HCT116 (cell line): ENCODE measurements around the gene LHX4.

Source experiments
- CEBPB ChIP-seq: IDR thresholded peaks from 2 replicates; pipeline ENCODE4 v1.6.1; 2012; ENCODE audit warnings: low read depth
- EGR1 ChIP-seq: IDR thresholded peaks from 2 replicates; pipeline ENCODE4 v1.6.1; 2012; ENCODE audit warnings: low read depth
- EZH2 ChIP-seq: fragments of 200-600 bp; sonication (generic); IDR thresholded peaks from 2 replicates; pipeline ENCODE4 v1.6.1; 2017; ENCODE audit warnings: antibody characterized with exemption, mixed run types
- EZH2phosphoT487 ChIP-seq: fragments of 200-600 bp; IDR thresholded peaks from 2 replicates; pipeline ENCODE4 v1.6.1; 2018; ENCODE audit warnings: antibody characterized with exemption, borderline replicate concordance
- POLR2A ChIP-seq: IDR thresholded peaks from 2 replicates; pipeline ENCODE4 v1.7.0; 2011; ENCODE audit warnings: borderline replicate concordance; ENCODE audit not compliant: insufficient read depth, insufficient read length; ENCODE audit errors: extremely low read depth
- TF ChIP-seq, protein P1 (sequence below), 3 experiments: fragments of 200-600 bp in 1 of 3; sonication (generic) in 1 of 3; IDR thresholded peaks in 2 of 3; conservative IDR thresholded peaks in 1 of 3; 2 replicates each; pipeline ENCODE4 v1.5.1; 2012 to 2017; ENCODE audit warnings: low read depth in 2 of 3, low read length in 2 of 3, antibody characterized with exemption in 1 of 3, borderline replicate concordance in 1 of 3, control low read depth in 1 of 3, mild to moderate bottlenecking in 1 of 3, mixed read lengths in 1 of 3, mixed run types in 1 of 3, moderate library complexity in 1 of 3; ENCODE audit not compliant: insufficient read depth in 1 of 3
- TF ChIP-seq, protein P2 (sequence below): IDR thresholded peaks from 2 replicates; pipeline ENCODE4 v1.6.1; 2012

DNA sequence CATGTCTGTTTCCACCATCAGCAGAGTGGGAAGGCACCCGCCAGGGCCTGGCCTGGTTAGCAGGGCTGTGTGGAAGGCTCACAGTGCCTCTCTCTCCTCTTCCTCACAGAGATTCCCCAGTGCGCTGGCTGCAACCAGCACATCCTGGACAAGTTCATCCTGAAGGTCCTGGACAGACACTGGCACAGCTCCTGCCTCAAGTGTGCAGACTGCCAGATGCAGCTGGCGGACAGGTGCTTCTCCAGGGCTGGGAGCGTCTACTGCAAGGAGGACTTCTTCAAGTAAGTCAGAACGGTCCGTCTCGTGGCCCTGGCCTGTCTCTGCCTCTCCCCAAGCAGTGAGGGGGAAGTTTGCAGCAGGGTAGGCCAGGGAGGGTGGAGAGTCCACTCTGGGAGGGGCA, 18.1 kb downstream of the LHX4 start:
- TF ChIP-seq, protein P1, sequence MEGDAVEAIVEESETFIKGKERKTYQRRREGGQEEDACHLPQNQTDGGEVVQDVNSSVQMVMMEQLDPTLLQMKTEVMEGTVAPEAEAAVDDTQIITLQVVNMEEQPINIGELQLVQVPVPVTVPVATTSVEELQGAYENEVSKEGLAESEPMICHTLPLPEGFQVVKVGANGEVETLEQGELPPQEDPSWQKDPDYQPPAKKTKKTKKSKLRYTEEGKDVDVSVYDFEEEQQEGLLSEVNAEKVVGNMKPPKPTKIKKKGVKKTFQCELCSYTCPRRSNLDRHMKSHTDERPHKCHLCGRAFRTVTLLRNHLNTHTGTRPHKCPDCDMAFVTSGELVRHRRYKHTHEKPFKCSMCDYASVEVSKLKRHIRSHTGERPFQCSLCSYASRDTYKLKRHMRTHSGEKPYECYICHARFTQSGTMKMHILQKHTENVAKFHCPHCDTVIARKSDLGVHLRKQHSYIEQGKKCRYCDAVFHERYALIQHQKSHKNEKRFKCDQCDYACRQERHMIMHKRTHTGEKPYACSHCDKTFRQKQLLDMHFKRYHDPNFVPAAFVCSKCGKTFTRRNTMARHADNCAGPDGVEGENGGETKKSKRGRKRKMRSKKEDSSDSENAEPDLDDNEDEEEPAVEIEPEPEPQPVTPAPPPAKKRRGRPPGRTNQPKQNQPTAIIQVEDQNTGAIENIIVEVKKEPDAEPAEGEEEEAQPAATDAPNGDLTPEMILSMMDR (IDR thresholded peaks at IDR 0.05 in 2 of 3, conservative IDR thresholded peaks at IDR 0.05 in 1 of 3; ENCODE audit: borderline replicate concordance in 1 of 3, insufficient read depth in 1 of 3, low read depth in 2 of 3, low read length in 2 of 3): no peak
- TF ChIP-seq POLR2A: no peak
- TF ChIP-seq, protein P2, sequence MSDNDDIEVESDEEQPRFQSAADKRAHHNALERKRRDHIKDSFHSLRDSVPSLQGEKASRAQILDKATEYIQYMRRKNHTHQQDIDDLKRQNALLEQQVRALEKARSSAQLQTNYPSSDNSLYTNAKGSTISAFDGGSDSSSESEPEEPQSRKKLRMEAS: no peak
- TF ChIP-seq EZH2phosphoT487: no peak
- TF ChIP-seq EGR1: no peak
- TF ChIP-seq CEBPB: no peak
- no peak for TF ChIP-seq EZH2
